ENCODE results near the gene TUBG2. TPM values are rescaled to one million over a fixed set of nuclear protein-coding genes. Genes with fewer than 3 reads are reported as not detected.

The TUBG2 gene
- total RNA-seq, 1 experiment from 2014 or later, result 26.7 TPM

DNA sequence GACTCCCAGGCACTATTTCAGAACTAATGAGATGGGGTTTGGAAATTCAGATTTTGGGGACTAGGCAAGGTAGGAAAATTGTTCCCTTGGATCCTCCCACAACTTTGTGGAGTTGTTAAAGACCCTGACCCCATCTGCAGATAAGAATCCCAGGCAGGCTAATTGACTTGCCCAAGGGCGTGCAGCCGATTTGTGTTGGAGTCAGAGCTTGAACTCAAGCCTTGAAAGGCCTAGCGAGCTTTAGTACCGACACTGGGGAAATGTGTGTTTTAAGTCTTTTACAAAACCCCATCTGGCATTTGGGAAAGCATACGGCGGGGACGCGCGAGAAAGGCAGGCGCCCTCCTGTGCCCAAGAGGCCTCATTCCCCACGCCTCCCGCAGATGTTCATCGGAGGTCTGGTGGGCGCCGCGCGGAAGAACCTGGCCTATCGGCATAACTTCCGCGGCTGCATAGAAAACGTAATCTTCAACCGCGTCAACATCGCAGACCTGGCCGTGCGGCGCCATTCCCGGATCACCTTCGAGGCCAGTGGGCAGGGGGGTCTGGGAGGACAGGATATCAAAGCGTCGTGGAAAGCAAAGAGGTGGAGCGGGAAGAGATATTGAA lies 27.5 kb downstream of the TUBG2 start (continued):
- TF ChIP-seq, protein P1, sequence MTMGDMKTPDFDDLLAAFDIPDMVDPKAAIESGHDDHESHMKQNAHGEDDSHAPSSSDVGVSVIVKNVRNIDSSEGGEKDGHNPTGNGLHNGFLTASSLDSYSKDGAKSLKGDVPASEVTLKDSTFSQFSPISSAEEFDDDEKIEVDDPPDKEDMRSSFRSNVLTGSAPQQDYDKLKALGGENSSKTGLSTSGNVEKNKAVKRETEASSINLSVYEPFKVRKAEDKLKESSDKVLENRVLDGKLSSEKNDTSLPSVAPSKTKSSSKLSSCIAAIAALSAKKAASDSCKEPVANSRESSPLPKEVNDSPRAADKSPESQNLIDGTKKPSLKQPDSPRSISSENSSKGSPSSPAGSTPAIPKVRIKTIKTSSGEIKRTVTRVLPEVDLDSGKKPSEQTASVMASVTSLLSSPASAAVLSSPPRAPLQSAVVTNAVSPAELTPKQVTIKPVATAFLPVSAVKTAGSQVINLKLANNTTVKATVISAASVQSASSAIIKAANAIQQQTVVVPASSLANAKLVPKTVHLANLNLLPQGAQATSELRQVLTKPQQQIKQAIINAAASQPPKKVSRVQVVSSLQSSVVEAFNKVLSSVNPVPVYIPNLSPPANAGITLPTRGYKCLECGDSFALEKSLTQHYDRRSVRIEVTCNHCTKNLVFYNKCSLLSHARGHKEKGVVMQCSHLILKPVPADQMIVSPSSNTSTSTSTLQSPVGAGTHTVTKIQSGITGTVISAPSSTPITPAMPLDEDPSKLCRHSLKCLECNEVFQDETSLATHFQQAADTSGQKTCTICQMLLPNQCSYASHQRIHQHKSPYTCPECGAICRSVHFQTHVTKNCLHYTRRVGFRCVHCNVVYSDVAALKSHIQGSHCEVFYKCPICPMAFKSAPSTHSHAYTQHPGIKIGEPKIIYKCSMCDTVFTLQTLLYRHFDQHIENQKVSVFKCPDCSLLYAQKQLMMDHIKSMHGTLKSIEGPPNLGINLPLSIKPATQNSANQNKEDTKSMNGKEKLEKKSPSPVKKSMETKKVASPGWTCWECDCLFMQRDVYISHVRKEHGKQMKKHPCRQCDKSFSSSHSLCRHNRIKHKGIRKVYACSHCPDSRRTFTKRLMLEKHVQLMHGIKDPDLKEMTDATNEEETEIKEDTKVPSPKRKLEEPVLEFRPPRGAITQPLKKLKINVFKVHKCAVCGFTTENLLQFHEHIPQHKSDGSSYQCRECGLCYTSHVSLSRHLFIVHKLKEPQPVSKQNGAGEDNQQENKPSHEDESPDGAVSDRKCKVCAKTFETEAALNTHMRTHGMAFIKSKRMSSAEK (CRISPR knock-in tag; IDR thresholded peaks at IDR 0.05; ENCODE audit: borderline replicate concordance), result no peak
- TF ChIP-seq ESRRA (CRISPR knock-in tag; IDR thresholded peaks at IDR 0.05; ENCODE audit: borderline replicate concordance) (no peak), GRHL2 (CRISPR knock-in tag; IDR thresholded peaks at IDR 0.05; ENCODE audit: insufficient replicate concordance, severe bottlenecking) (no peak)

DNA sequence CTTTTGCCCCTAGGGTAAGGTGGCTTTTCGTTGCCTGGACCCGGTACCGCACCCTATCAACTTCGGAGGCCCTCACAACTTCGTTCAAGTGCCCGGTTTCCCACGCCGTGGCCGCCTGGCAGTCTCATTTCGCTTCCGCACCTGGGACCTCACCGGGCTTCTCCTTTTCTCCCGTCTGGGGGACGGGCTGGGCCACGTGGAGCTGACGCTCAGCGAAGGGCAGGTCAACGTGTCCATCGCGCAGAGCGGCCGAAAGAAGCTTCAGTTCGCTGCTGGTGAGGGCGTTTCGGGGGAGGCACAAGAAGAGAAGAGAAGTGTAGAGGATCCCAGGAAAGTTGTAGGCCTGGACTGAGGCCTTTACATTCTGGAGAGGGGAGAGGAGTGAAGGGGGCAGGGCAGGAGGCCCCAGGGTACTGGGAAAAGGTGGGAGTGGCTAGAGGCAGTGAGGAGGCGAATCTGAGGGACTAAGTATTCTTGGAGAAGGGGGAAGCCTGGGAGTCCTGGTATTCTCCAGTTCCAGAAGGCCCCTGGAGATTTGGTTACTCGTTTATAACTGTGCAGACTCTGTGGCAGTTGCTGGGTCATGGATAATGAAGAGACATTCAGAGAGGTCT lies 28.7 kb downstream of the TUBG2 start:
- CTCF ChIA-PET, result interaction anchor here (1.9 kb wide), 1 partner anchor 76 kb away, joined by 5 read pairs; no protein-coding TSS in a partner anchor
- TF ChIP-seq, protein P2, sequence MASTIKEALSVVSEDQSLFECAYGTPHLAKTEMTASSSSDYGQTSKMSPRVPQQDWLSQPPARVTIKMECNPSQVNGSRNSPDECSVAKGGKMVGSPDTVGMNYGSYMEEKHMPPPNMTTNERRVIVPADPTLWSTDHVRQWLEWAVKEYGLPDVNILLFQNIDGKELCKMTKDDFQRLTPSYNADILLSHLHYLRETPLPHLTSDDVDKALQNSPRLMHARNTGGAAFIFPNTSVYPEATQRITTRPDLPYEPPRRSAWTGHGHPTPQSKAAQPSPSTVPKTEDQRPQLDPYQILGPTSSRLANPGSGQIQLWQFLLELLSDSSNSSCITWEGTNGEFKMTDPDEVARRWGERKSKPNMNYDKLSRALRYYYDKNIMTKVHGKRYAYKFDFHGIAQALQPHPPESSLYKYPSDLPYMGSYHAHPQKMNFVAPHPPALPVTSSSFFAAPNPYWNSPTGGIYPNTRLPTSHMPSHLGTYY (CRISPR knock-in tag; IDR thresholded peaks at IDR 0.05), result no peak
- TF ChIP-seq, protein P3, sequence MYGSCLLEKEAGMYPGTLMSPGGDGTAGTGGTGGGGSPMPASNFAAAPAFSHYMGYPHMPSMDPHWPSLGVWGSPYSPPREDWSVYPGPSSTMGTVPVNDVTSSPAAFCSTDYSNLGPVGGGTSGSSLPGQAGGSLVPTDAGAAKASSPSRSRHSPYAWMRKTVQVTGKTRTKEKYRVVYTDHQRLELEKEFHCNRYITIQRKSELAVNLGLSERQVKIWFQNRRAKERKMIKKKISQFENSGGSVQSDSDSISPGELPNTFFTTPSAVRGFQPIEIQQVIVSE (CRISPR knock-in tag; IDR thresholded peaks at IDR 0.05; ENCODE audit: borderline replicate concordance), result no peak
- no peak overlapping the region; the same call in 1 of the 2 replicates for H3K27ac Mint-ChIP-seq

DNA sequence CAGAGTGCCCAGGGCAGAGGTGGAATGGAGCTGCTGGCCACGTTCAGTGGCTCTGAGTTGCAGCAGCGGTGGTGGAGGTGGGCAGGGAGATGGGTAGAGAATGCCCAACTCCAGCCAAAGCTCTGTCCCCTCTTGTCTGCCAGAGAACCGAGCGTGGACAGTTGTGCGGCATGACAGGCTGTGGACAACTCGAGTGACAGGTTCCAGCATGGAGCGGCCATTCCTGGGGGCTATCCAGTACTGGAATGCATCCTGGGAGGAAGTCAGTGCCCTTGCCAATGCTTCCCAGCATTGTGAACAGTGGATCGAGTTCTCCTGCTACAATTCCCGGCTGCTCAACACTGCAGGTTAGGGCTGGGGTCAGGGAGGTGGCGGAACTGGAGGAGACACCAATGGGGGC lies 31.5 kb downstream of the TUBG2 start:
- CTCF ChIA-PET, result interaction anchor here (0.7 to 1.8 kb wide), 3 partner anchors 11 to 133 kb away, joined by 3 to 7 read pairs (median 3); partner anchors contain the start of genes BECN1 and PSMC3IP
- ATAC-seq (no peak), DNase-seq (ENCODE audit: low spot score) (no peak)
- H3K9me3 Mint-ChIP-seq, result no peaks in the 10 kb centered on the region
- no peak overlapping the region for H3K4me3 Mint-ChIP-seq
- H3K27me3 Mint-ChIP-seq (ENCODE audit: low read depth), result no peaks in the 10 kb centered on the region
- POLR2A ChIA-PET, result no interaction called here
- TF ChIP-seq JUN (CRISPR knock-in tag; IDR thresholded peaks at IDR 0.05) (no peak), ZNF671 (CRISPR knock-in tag; IDR thresholded peaks at IDR 0.05) (no peak), ZNF396 (CRISPR knock-in tag; IDR thresholded peaks at IDR 0.05; ENCODE audit: borderline replicate concordance) (no peak), RORB (CRISPR knock-in tag; IDR thresholded peaks at IDR 0.05) (no peak), TEAD4 (CRISPR knock-in tag; IDR thresholded peaks at IDR 0.05) (no peak), TEAD1 (CRISPR knock-in tag; IDR thresholded peaks at IDR 0.05) (no peak), OVOL2 (CRISPR knock-in tag; IDR thresholded peaks at IDR 0.05; ENCODE audit: borderline replicate concordance) (no peak), CREB1 (CRISPR knock-in tag; IDR thresholded peaks at IDR 0.05) (no peak)
- TF ChIP-seq, protein P4, sequence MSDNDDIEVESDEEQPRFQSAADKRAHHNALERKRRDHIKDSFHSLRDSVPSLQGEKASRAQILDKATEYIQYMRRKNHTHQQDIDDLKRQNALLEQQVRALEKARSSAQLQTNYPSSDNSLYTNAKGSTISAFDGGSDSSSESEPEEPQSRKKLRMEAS (CRISPR knock-in tag; IDR thresholded peaks at IDR 0.05), result no peak
- TF ChIP-seq, protein P5, sequence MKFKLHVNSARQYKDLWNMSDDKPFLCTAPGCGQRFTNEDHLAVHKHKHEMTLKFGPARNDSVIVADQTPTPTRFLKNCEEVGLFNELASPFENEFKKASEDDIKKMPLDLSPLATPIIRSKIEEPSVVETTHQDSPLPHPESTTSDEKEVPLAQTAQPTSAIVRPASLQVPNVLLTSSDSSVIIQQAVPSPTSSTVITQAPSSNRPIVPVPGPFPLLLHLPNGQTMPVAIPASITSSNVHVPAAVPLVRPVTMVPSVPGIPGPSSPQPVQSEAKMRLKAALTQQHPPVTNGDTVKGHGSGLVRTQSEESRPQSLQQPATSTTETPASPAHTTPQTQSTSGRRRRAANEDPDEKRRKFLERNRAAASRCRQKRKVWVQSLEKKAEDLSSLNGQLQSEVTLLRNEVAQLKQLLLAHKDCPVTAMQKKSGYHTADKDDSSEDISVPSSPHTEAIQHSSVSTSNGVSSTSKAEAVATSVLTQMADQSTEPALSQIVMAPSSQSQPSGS (CRISPR knock-in tag; IDR thresholded peaks at IDR 0.05; ENCODE audit: borderline replicate concordance, low read depth), result no peak
- TF ChIP-seq, protein P6, sequence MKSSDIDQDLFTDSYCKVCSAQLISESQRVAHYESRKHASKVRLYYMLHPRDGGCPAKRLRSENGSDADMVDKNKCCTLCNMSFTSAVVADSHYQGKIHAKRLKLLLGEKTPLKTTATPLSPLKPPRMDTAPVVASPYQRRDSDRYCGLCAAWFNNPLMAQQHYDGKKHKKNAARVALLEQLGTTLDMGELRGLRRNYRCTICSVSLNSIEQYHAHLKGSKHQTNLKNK (CRISPR knock-in tag; IDR thresholded peaks at IDR 0.05), result no peak
- TF ChIP-seq, protein P2 (CRISPR knock-in tag; IDR thresholded peaks at IDR 0.05), result no peak
- TF ChIP-seq, protein P7, sequence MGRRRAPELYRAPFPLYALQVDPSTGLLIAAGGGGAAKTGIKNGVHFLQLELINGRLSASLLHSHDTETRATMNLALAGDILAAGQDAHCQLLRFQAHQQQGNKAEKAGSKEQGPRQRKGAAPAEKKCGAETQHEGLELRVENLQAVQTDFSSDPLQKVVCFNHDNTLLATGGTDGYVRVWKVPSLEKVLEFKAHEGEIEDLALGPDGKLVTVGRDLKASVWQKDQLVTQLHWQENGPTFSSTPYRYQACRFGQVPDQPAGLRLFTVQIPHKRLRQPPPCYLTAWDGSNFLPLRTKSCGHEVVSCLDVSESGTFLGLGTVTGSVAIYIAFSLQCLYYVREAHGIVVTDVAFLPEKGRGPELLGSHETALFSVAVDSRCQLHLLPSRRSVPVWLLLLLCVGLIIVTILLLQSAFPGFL (CRISPR knock-in tag; IDR thresholded peaks at IDR 0.05; ENCODE audit: borderline replicate concordance), result no peak
- TF ChIP-seq, protein P8, sequence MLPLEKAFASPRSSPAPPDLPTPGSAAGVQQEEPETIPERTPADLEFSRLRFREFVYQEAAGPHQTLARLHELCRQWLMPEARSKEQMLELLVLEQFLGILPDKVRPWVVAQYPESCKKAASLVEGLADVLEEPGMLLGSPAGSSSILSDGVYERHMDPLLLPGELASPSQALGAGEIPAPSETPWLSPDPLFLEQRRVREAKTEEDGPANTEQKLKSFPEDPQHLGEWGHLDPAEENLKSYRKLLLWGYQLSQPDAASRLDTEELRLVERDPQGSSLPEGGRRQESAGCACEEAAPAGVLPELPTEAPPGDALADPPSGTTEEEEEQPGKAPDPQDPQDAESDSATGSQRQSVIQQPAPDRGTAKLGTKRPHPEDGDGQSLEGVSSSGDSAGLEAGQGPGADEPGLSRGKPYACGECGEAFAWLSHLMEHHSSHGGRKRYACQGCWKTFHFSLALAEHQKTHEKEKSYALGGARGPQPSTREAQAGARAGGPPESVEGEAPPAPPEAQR (CRISPR knock-in tag; IDR thresholded peaks at IDR 0.05), result no peak
- H3K4me1 Mint-ChIP-seq, result peaks cover 9% of the 10 kb centered on the region; the same call in 1 of the 2 replicates
- no peak overlapping the region for H3K27ac Mint-ChIP-seq
- peaks cover 11% of the 10 kb centered on the region; the same call in 1 of the 2 replicates for H3K36me3 Mint-ChIP-seq

More for the DNA sequence above, 28.7 kb downstream of the TUBG2 start:
- no peak for ATAC-seq
- H3K4me1 Mint-ChIP-seq, result peaks cover 20% of the 10 kb centered on the region
- DNase-seq (ENCODE audit: low spot score), result no peak
- POLR2A ChIA-PET, result interaction anchor here (0.6 to 0.7 kb wide), 2 partner anchors 12 to 38 kb away, joined by 3 read pairs; no protein-coding TSS in a partner anchor
- no peak overlapping the region for H3K4me3 Mint-ChIP-seq
- peaks cover 14% of the 10 kb centered on the region; the same call in 1 of the 2 replicates for H3K36me3 Mint-ChIP-seq
- H3K27me3 Mint-ChIP-seq (ENCODE audit: low read depth), result peaks cover 14% of the 10 kb centered on the region
- no peaks in the 10 kb centered on the region for H3K9me3 Mint-ChIP-seq

All from WTC11 (cell line).